Brain pericyte (primary cell): ENCODE measurements around the gene KLC3.
"Not testable (repeated sequence)": the region's sequence is repeated elsewhere in the genome, so short reads cannot be mapped to it uniquely, and the experiment has no call there.

Experiments used
- DNase-seq: peaks from one replicate; pipeline ENCODE4 v3.0.0-alpha.2; 2012; ENCODE audit warnings: low read depth, low spot score

The KLC3 gene

DNA sequence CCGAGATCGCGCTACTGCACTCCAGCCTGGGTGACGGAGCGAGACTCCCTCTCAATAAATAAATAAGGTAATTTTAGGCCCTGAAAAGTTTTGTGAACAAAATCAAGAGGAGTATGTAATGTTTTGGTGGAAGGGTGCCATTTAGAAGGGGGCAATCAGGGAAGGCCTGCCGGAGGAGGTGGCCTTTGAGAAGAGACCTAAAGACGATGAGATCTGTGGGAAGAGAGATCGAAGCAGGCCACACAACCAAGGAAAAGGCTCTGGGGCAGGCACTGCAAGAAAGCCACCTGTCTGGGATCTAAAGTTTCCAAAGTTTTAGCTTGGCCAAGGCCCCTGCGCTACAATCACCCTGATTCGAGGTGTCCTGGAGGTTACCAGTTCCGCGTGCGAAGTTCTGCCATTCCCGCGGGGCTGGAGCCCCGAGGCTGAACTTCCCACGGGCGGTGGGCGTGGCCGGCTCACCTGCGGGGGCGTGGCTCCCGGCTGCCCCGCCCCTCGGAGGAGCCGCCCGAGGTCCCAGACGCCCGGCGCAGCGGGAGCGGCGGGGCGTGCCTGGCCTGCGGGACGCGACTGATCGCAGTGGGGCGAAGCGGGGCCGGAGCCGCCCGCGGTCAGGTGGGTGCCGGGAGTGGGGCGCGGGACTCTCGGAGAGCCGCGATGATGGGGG lies at the start of gene KLC3:
Gene KLC3, plus strand, starts transcription at position 519 of the 667 bp plus-strand sequence. CDS start 4,792 bp downstream, outside the sequence.
- DNase-seq = no peak

DNA sequence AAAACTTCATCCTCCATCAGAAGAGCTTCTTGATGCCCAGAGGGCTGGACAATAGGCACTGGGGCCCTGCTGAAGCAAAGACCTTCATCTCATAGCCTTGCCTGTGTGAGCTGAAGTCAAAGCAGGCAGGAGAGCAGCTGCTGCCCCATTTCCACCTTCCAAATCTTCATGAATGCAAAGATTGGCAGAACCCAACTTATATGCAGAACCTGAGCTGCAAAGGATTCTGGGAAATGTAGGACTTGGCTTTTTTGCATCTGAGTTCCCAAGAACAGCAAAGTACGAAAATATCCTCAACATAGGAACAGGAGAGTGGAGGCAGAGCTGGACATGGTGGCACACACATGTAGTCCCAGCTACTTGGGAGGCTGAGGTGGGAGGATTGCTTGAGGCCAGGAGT lies 48.7 kb upstream of the KLC3 start:
- no peak for DNase-seq

DNA sequence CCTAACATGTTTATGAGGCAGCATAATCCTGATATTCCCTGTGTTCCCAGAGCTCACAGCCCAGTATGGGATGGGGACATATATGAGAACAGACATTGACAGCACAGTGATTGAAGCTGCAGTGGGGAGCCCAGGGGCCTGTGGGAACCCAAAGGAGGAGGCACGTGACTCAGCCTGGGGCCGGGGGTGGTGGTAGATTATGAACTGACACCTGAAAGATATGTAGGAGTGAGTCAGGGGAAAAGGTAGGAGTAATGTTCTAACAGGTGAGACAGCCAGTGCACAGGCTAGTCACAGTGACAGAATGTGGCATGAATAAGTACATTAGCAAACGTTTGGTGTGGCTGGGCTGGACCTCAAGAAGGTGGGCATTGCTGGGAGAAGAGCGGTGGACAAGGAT lies 46.9 kb upstream of the KLC3 start:
- no peak for DNase-seq

DNA sequence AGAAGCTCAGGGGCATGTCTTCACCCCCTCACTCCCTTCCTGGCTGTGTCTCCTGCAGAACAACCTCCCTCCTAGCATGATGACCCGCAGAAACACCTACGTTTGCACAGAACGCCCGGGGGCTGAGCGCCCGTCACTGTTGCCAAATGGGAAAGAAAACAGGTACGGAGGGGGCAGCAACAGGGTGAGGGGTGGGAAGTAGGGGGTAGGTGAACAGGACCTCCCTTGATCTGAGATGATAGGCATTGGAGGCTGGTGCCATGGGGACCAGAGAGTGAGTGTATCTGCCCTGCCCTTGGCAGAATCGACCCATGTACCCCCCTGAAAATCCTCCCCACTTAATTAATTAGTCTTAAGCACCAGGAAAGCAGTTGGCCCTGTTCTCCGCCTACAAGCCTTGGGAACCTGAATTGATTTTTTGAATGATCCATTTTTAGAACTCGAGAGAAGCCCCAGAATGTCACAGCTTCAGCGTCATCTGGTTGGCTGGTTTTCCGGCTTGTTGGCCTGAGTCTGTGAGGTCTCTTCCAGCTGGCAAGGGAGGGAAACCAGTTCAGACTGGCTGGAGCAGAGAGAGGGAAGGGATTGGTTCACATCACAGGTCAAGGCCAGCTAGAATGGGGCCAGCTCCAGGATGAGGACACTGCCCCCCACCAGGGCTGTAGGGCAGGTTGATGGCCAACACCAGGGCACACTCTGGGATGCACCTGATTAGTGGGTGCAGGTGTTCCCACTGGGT lies 46.1 kb upstream of the KLC3 start:
- no peak for DNase-seq

DNA sequence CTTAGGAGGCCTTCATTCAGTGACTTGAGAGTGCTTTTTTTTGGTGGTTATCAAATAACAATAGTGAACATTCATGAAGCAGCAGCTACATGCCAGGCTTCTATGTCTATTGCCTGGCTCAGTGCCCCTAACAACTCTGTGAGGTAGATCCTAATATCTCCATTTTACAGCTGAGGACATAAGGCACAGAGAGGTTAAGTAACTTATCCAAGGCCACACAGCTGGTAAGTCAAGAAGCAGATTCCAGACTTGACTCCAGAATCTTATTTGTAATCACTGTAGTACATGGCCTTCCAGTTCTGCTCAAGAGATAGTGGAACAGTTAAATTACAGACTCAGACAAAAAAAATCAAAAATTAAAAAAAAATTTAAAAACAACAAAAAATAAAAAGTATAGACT lies 44.7 kb upstream of the KLC3 start:
- DNase-seq = no peak

DNA sequence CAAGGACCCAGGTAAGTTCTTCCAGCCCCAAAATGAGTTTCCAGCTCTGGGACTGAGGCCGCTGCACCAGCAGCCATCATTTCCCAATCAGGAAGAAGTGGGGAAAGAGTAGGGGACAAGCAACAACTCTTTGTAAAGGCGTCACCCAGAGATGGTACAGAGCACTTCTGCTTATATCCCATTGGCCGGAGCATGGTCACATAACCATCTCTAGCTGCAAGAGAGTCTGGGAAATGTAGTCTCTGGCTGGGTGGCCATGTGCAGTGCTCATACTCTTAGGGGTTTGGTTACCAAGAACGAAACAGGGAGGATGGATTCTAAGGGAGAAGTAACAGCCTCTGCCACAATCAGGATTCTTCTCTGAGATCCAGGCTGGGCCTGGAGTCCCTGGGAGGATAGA lies 44.2 kb upstream of the KLC3 start:
- DNase-seq = no peak

DNA sequence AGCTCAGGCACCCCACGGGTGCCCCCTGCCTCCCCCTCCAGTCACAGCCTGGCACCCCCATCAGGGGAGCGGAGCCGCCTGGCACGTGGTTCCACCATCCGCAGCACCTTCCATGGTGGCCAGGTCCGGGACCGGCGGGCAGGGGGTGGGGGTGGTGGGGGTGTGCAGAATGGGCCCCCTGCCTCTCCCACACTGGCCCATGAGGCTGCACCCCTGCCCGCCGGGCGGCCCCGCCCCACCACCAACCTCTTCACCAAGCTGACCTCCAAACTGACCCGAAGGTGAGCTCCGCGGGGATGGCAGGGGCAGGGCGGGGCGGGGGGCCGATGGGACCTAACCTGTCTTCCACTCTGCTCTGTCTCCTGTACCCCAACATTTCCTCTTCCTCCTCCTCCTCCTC lies 42.9 kb upstream of the KLC3 start:
- DNase-seq = no peak

DNA sequence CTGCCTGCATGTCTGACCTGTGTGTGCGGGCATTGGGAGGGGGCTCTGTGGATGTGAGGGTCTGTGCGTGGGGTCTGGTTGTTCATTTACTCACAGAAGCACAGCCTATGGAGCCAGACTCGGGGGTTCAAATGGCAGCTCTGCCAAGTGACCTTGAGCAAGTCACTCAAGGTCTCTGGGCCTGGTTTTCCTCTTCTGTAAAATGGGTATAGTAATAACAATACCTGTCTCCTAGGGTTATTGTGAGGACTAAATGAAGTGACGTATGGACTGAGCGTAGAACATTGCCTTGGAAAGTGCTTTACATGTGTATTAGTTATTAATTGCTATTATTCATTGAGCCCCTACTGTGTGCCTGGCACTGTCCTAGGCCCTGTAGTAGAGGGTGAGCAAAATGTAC lies 42.3 kb upstream of the KLC3 start:
- no peak for DNase-seq

DNA sequence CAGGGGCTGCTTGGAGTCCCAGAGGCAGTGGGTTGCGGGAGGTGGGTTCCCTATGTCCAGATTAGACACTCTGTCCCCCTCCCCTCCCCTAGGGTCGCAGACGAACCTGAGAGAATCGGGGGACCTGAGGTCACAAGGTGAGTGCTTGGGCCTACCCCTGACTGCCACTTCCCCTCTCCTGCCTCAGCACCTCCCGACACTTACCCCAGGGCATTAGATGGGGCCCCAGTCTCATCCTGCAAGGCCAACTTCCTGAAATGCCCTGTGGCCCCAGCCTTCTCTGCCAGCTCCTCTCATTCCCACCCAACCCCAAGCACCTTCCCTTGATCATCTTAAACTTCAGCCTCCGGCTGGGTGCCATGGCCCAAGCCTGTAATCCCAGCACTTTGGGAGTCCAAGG lies 40.8 kb upstream of the KLC3 start:
- DNase-seq = no peak

DNA sequence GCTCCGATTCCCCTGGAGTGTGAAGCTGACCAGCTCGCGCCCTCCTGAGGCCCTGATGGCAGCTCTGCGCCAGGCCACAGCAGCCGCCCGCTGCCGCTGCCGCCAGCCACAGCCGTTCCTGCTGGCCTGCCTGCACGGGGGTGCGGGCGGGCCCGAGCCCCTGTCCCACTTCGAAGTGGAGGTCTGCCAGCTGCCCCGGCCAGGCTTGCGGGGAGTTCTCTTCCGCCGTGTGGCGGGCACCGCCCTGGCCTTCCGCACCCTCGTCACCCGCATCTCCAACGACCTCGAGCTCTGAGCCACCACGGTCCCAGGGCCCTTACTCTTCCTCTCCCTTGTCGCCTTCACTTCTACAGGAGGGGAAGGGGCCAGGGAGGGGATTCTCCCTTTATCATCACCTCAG lies 38.1 kb upstream of the KLC3 start:
- DNase-seq = no peak

DNA sequence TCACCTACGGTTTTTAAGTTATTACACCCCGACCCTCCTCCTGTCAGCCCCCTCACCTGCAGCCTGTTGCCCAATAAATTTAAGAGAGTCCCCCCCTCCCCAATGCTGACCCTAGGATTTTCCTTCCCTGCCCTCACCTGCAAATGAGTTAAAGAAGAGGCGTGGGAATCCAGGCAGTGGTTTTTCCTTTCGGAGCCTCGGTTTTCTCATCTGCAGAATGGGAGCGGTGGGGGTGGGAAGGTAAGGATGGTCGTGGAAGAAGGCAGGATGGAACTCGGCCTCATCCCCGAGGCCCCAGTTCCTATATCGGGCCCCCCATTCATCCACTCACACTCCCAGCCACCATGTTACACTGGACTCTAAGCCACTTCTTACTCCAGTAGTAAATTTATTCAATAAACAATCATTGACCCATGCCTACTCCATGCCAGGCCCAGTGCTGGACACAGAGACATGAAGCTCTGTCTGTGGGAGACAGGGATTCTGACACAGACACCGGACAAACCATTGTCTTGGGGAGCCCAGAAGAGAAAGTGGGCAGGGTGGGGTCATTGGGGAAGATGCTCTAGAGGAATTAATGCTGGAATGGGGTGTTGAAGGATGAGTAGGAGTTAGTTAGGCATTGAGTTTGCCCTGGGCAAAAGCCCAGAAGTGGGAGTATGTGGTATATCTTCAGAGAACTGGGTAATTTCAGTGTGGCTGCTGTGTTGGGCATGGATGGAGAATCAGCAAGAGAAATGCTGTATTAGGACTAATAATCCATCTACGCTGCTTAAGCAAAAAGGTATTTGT lies 37.1 kb upstream of the KLC3 start:
- no peak for DNase-seq

DNA sequence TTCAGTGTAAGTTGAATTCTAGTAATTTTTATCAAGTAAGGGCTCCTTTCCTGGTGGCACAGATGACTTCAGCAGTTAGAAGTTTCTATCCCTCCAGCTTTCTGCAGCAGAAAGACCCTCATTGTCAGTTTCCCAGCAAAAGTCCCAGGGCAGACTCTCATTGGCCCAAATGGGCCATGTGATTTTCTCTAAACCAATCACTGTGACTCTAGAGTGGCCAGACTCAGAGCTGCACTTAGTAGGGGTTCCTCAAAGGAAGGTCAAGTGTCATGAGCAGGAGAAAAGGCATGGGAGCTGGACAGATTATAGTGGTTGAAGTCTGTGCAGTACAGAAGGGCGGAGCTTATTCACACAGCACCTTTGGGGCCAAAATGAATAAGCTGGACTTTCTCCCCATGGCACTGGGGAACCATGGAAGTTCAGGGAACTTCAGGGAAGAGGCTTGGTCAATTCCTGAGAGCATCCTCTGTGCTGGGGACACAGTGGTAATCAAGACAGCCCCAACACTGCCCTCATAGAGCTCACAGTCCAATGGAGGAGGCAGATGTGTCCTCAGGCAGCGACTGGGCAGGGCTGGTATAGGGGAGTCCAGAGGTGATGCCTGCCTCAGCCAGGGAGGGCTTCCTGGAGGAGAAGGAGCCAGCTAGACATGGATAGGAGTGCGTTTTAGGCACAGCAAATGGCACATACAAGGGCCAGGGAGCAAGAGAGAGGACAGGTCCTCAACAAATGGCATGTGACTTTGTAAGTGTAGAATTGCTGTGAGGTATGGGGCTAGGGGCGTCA lies 36.2 kb upstream of the KLC3 start:
- no peak for DNase-seq

DNA sequence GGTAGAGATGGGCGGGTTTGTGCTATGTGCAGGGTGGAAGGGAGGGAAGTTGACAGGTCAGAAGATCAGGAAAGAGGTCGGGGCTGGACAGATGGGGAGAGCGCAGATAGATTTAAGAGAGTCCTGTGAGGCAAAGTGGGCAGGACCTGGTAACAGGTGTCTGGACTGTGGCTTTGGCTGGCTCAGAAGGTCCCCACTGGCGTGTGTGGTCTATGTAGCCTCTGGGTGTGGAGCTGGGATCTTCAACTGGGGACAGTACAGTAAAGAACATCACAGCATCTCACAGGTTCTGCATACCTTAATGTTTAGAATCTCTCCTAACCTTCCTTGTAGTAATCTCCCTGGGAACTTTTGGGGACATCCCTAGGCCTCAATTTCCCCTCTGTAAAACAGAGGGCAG lies 35.5 kb upstream of the KLC3 start:
- no peak for DNase-seq

DNA sequence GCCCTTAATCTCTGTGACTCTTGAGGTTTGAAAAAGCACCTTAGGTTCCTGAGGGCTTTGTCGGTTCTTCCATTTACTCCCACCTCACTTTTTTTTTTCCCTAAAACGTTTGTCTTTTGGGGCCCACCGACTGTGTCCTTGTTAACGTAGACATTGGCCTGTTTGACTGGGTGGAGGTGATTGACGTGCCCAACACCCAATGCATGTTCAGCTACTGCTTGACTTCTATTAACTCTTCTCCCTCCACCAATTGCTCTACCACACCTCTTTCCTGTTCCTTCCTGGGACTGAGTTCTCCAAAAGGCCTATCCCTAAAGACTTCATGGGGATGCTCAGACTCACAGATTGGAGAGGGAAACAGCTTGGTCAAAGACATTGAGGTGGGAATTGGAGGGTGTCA lies 35.1 kb upstream of the KLC3 start:
- DNase-seq = no peak

DNA sequence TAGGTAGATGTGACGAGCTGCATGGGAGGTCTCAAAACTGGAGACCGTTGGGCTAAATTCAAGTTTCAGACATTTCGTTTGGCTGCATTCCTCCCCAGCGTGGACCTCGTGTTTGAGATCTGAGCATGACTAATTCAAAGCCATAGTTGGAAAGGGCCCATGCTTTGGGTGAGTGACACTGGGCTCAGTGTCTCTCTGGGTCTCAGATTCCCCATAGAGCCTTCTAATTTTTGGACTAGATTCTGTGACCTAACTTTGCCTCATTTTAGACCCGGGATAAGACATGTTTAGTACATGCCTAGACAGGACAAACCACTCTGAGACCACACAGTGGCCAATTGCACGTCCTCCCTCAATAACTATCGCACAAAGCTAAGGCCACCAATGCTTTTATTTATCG lies 34.5 kb upstream of the KLC3 start:
- DNase-seq = no peak

DNA sequence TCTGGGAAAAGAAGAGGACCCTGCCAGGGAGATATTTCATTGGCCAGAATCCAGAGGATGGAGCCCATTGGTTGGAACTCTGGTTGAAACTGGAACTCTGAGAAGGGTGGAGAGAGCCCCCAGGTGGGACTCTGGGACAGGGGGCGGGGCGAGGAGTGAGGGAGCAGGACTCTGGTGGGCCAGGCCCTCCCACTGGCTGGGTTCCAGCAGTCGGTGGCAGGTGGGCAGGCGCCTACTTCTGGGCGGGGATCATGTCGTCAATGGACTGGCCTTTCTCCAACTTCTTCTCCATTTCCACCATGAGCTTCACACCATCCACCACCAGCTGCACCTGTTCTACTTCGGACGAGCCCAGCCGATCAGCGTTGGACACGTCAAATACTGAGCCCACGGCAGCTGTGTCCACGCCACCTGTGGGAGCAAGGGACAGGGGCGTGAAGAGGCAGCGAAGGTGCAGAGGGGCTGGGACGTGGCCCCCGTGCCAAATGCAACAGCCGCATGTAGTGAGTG lies 34.0 kb upstream of the KLC3 start:
- DNase-seq = no peak

DNA sequence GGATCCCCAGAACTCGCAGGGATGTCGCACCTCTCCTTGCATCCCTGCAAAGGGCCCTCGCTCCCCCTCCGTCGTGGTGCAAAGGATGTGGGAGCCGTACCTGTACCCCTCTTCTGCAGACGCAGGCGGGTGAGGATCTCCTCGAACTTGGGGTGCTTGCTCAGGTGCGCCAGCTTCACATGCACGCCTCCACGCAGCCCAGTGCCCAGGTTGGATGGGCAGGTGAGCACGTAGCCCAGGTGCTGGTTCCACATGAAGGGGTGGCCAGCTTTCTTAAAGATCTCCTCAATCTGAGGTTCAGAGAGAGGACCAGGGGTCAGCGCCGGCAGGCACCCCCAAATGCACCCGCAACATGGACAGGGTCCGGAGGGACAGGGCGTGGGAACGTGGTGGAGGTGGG lies 33.2 kb upstream of the KLC3 start:
- no peak for DNase-seq

DNA sequence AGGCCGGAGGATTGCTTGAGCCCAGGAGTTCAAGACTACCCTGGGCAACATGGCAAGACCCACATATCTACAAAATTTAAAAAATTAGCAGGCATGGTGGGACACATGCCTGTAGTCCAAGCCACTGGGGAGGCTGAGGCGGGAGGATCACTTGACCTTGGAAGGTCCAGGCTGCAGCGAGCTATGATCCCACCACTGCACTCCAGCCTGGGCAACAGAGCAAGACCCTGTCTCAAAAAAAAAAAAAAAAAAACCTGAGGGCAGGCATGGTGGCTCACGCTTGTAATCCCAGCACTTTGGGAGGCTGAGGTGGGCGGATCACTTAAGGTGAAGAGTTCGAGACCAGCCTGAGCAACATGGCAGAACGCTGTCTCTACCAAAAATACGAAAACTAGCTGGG lies 31.2 kb upstream of the KLC3 start:
- DNase-seq = not testable (repeated sequence)

DNA sequence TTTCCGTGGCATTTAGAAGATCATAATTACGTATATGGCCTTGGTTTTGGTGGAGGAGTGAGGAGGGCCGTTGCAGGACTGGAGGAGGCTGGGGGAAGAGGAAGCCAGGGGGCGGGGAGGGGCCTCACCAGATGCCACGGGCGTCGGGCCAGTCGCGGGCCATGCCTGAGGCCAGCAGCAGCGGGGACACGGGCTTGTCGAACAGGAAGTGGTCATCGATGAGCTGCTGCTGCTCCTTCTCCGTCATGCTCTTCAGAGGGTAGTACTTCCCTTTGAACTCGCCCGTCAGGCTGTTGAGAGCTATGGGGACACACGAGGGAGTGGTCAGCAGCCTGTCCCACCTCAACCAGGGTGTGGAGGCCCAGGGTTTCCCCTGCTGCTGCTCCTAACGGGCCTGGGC lies 28.9 kb upstream of the KLC3 start:
- DNase-seq = no peak

DNA sequence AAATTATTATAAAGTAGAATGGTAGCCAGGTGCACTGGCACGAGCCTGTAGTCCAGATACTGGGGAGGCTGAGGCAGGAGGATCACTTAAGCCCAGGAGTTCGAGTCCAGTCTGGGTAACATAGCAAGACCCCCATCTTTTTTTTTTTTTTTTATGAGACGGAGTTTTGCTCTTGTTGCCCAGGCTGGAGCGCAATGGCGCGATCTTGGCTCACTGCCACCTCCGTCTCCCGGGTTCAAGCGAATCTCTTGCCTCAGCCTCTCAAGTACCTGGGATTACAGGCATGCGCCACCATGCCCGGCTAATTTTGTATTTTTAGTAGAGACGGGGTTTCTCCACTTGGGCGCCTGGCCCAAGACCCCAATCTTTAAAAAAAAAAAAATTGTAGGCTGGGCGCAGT lies 28.3 kb upstream of the KLC3 start:
- DNase-seq = not testable (repeated sequence)

DNA sequence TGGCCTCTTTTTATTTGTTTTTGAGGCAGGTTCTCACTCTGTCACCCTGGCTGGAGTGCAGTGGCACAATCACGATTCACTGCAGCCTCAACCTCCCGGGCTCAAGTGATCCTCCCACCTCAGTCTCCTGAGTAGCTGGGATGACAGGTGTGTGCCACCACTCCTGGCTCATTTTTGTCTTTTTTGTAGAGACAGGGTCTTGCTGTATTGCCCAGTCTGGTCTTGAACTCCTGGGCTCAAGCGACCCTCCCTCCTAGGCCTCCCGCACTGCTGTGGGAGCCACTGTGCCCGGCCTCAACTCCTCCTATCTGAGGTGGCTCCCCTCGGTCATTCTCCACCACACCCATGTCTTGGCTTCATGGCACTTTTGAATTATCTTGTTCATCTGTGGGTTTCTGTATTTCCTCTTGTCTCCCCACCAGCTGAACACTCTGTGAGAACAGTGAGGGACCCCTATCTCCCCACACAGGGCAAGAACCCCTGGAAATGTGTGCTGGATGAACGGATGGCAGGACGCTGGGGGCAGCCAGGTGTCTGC lies 25.8 kb upstream of the KLC3 start:
- no peak for DNase-seq
